MM.1S (cell line): ENCODE data around the gene CEACAM19.
"Not testable (repeated sequence)": the region's sequence is repeated elsewhere in the genome, so short reads cannot be mapped to it uniquely, and the experiment has no call there.

Experiments
- CTCF ChIP-seq: fragments of 300-600 bp; sonication (generic); IDR thresholded peaks from 2 replicates; pipeline ENCODE4 v1.5.1; 2016; ENCODE audit warnings: antibody characterized with exemption, low read length, mixed read lengths
- EZH2 ChIP-seq: fragments of 300-600 bp; sonication (generic); optimal IDR thresholded peaks from 2 replicates; pipeline ENCODE3; 2017; ENCODE audit warnings: low read depth, mild to moderate bottlenecking, antibody characterized with exemption, low read length, mixed read lengths
- EZH2phosphoT487 ChIP-seq: fragments of 300-600 bp; sonication (generic); IDR thresholded peaks from 2 replicates; pipeline ENCODE4 v1.6.1; 2018; ENCODE audit warnings: antibody characterized with exemption, low read length

GRCh38 chr19:44634058-44634457 lies 37.2 kb upstream of the CEACAM19 start:
- TF ChIP-seq CTCF, EZH2, EZH2phosphoT487: not testable (repeated sequence)
